Upper lobe of left lung (tissue), 4 donors: ENCODE data around the gene MT4.

ENCODE experiments used
- CTCF ChIP-seq, 6 experiments: fragments of 450-650 bp in 4 of 6; fragments of 200-600 bp in 2 of 6; sonication (generic) in 2 of 6; IDR thresholded peaks; one replicate each; pipeline ENCODE4 v1.5.1; 2016 to 2019; ENCODE audit warnings: antibody characterized with exemption in 6 of 6
- EP300 ChIP-seq, 4 donors: sonication (generic); formaldehyde crosslinking; IDR thresholded peaks; one replicate each; pipeline ENCODE4 v1.5.1; 2017; ENCODE audit warnings: antibody characterized with exemption in 4 of 4, control low read depth in 2 of 4
- POLR2A ChIP-seq, 4 donors: fragments of 450-650 bp; IDR thresholded peaks; one replicate each; pipeline ENCODE4 v1.5.1; 2016 to 2017; ENCODE audit warnings: antibody characterized with exemption in 4 of 4, mild to moderate bottlenecking in 2 of 4
- POLR2AphosphoS5 ChIP-seq, 2 donors: sonication (generic); formaldehyde crosslinking; IDR thresholded peaks; one replicate each; pipeline ENCODE4 v1.5.1; 2017; ENCODE audit warnings: antibody characterized with exemption in 2 of 2

GRCh38 chr16:56604966-56605365 is 40.1 kb downstream of the MT4 start:
- no peak for TF ChIP-seq CTCF (IDR thresholded peaks at IDR 0.05)
- TF ChIP-seq POLR2AphosphoS5 (IDR thresholded peaks at IDR 0.05) = no peak
- no peak for TF ChIP-seq POLR2A (IDR thresholded peaks at IDR 0.05)
- no peak for TF ChIP-seq EP300 (IDR thresholded peaks at IDR 0.05)
